HG03342 (cell line): ENCODE data around the gene GRIPAP1.
"Not testable (repeated sequence)": the region's sequence is repeated elsewhere in the genome, so short reads cannot be mapped to it uniquely, and the experiment has no call there.

Experiments
- ATAC-seq: cut with Tn5 transposase; IDR thresholded peaks from one replicate; pipeline ENCODE4 v1.9.1; 2021; ENCODE audit warnings: mild to moderate bottlenecking, moderate library complexity; ENCODE audit not compliant: unreplicated experiment

Gene GRIPAP1

GRCh38 chrX:48997455-48997854 is 4.6 kb downstream of the GRIPAP1 start:
- no peak for ATAC-seq

GRCh38 chrX:48996969-48997368 is 5.1 kb downstream of the GRIPAP1 start:
- ATAC-seq = no peak

- no peak for ATAC-seq
These were observed 9.7 kb downstream of the GRIPAP1 start for GRCh38 chrX:48992341-48992740.

- ATAC-seq = no peak
These were observed 12.6 kb downstream of the GRIPAP1 start for GRCh38 chrX:48989483-48989882.

DNA sequence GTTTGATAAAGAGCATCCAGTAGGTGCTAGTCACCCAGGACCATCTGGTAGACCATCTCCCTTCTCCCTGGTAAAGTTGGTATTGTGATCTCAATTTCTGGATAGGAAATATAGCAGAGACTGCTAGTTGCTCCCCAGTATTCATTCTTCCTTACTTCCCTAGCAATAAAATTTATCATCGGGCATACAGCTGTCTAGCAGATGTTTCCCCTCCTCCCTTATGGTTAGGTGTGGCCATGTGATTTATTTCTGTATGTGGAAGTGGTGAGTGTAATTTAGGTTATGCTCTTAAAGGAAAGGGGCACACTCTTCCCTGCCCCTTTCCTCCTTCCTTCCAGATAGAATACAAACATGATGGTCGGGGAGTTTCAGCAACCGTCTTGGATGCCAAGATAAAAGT is 18.2 kb downstream of the GRIPAP1 start:
- ATAC-seq = no peak

- ATAC-seq = no peak
These were observed 19.0 kb downstream of the GRIPAP1 start for GRCh38 chrX:48983081-48983480.

DNA sequence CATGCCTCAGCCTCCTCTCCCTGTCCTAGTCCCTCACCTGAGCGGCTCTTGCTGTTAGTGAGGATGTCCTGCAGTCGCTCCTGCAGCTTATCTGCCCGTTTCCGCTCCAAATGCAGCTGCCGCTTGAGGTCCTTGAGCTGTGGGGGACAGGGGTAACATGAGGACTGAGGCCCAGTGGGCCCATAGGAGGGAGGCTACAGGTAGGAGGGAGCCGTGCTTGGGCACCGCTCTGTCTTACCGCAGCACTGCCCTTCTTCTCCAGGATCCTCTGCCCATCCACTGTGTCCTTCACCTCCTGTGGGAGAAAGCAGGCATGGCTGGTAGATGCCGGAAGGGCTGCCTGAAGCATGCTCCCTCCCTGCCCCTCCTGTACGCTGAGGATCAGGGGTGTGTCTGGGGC is 20.9 kb downstream of the GRIPAP1 start:
- ATAC-seq = no peak

DNA sequence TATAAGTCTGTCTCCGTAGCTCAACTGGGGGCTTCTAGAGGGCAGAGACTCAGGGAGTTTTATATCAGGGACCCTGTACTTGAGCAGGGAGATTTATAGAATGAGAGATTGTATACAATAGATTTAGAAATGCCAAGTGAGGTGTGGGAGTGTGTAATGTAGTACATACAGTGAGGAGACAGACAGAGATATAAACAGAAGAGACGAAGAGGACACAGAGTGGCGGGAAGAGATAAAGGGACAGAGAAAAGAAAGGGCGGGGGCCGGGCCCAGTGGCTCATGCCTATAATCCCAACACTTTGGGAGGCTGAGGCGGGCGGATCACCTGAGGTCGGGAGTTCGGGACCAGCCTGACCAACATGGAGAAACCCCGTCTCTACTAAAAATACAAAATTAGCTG is 21.7 kb downstream of the GRIPAP1 start:
- not testable (repeated sequence) for ATAC-seq

GRCh38 chrX:48978226-48978625 is 23.8 kb downstream of the GRIPAP1 start:
- ATAC-seq = no peak

- ATAC-seq = no peak
These were observed 26.0 kb downstream of the GRIPAP1 start for GRCh38 chrX:48976086-48976485.

DNA sequence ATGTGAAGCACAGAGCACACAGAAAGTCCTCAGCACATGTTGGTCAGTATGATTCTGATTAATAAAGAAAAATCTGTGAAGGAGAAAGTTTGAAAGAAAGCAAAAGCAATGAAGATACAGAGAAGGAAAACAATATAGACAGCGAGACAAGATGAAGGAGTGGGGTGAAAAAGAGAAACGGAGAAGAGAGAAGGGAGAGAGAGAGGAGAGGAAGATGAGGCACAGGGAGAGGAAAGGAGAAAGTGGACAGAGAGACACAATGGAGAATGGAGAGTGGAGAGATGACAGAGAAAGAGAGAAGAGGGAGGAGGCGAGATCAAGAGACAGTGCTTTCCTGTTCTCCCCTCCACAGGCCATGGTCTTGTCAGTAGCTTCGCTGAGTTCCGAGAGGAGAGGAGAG is 26.5 kb downstream of the GRIPAP1 start:
- no peak for ATAC-seq

DNA sequence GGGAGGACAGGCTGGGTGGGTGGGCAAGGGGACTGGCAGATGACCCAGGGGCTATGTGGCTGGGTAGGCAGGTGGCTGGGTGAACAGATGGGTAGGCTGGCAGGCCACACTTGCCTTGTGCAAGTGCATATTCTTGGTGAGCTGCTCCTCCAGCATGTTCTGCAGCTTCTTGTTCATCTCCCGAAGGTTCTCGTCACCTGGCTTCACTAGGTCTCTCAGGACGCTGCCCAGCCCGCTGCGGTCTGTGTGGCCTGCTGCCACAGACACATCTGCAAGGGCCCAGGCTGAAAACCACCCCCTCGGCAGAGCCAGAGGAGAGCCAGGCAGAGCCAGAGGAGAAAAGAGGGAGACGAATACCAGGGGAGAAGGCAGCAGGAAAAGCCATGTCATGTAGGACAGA is 27.0 kb downstream of the GRIPAP1 start:
- no peak for ATAC-seq

DNA sequence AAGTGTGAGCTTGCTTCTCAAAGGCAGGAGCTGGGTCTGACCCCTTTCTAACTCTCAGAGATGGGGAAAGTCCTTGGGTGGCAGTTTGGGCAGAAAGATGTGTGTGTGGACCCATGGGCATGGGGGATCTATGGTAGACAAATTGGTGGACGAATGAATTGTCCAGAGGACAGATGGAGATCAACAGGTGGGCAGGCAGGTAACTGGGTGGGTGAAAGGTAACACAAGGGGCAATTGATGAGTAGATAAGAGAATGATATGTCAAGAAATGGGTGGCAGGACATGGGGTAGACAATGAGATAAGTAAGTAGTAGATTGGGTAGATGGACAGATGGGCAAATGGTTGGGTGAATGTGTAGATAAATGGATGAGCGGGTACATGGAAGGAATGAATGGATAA is 27.5 kb downstream of the GRIPAP1 start:
- no peak for ATAC-seq

- ATAC-seq = no peak
These were observed 28.0 kb downstream of the GRIPAP1 start for GRCh38 chrX:48974033-48974432.

DNA sequence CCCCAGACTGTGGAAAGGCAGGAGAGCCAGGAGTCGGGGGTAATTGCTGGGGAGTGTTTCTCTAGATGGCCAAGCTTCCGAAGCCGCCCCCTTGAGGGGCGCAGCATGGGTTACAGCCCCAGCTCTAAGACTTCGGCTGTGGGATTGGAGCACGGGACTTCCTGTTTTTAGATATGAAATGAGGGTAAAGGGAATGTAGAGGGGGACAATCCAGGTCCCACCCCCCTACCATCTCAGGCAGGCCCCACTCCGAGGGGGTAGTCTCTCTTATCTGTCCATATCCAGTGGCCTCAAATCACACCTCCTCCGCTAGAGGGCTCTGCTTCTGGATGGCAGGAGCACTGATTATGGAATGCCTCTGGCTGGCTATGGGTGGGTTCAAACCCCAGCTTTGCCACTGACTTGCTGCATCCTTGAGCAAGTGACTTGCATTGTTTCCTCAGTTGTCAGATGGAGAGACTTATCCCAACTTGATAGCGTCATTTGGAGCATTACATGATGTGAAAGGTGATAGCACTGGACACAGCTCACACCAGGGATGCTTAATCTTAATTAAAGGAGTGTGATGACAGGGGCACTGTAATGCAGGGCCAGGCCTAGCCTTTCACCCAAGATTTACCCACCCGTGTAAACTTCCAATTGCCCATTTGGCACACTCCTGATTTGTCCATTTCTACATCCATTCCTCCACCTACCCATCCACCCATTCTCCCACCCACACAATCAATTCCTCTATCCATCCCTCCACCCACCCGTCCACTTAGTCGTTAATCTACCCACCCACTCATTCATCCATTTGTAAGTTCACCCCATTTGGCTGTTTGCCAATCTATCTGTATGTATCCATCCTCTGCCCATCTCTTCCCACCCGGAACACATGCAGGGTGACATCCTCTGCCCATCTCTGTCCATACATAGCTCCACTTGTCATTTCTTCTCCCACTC is 29.6 kb downstream of the GRIPAP1 start:
- no peak for ATAC-seq

- ATAC-seq = no peak
These were observed 30.5 kb downstream of the GRIPAP1 start, which contains the start of gene KCND1 for GRCh38 chrX:48971249-48972219. Gene KCND1 (minus strand): TSS chrX:48971844. CDS start chrX:48970271, 1,573 bp downstream.

DNA sequence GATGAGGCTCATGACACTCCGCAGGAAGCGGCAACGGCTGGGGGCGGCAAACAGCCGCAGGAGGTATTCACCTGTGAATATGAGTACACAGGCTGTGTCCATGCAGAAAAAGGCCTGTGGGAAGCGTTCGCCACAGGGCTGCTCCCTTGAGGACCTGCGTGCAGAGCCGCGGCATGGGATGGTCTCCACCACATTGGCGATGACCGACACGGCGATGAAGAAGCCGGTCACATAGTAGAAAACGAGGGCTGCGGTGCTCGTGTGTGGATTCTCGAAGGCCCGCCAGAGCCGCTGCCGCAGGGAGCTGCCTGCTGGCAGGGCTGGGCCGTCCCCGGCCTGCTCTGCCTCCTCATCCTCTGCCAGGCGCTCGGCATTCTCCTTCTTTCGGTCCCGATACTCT is 32.6 kb downstream of the GRIPAP1 start:
- ATAC-seq = no peak

GRCh38 chrX:48968377-48968776 is 33.7 kb downstream of the GRIPAP1 start:
- no peak for ATAC-seq

DNA sequence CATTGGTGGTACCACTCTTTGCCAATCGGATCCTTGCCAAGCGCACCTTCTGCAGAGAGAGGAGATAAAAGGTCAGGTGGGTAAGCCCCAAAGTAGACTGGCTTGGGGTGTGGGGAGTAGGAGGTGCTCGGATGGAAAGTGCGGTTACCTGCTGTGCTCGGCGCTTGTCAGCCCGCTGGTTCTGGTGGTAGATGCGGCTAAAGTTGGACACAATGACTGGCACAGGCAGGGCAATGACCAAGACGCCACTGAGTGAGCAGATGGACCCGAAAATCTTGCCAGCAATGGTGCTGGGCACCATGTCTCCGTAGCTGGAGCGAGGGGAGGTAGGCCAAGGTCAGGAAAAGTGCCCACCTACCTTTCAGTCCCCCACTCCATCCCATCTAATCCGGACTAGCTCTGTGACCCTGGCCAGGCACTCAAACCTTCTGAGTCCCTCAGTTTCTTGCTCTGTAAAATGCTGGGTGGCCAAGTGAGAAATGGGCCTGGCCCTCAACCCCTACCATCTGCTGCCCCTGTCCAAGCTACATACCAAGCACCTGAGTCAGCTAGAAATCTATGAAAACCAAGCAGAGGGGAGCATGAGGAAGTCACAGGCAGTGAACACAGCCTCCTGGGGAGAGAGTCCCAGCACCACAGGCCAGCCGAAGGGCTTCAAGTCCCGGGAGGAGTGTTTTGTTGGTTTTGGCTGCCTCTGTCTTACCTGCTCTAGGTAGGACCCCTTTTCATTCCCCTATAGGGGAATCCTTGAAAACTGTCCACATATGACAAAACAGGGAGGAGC is 35.1 kb downstream of the GRIPAP1 start:
- no peak for ATAC-seq

DNA sequence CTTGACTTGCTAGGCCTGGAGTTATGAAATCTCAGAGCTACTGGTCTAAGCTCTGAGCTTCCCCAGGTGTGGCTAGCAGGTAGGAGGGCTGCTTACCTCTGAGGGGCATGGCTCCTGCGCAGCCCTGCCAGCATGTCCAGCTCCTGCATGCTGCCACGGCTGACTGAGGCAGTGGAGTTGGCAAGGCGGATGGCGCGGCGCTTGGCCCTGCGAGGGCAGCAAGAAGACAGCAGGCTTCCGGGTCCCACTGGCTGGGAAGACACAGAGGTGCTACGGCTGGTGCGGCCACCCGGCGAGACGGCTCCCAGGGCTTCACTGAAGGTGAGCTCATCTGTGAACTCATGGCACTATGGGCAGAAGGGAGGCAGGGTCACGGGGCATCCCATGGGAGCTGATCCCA is 36.1 kb downstream of the GRIPAP1 start:
- no peak for ATAC-seq
